SJCRH30 (cell line): Measurements from ENCODE around the gene MIB1. TPM values are rescaled to one million over a fixed set of nuclear protein-coding genes. Genes with fewer than 3 reads are reported as not detected.
A peak's percentile ranks its signal among the peaks of the same experiment; 100 is the strongest.
"Not testable (repeated sequence)": the region's sequence is repeated elsewhere in the genome, so short reads cannot be mapped to it uniquely, and the experiment has no call there.

Source experiments
- DNase-seq, 2 experiments: peaks; one replicate each; pipeline ENCODE4 v3.0.0-alpha.2; 2015 to 2020
- H3K27ac ChIP-seq: fragments of 250-450 bp; sonication (Bioruptor Pico); 2 replicates; pipeline ENCODE4 v1.5.1; 2020; ENCODE audit warnings: mild to moderate bottlenecking, moderate library complexity
- H3K27me3 ChIP-seq: fragments of 250-450 bp; sonication (Bioruptor Pico); 2 replicates; pipeline ENCODE4 v1.5.1; 2020; ENCODE audit warnings: mild to moderate bottlenecking, moderate library complexity
- H3K36me3 ChIP-seq: fragments of 250-450 bp; sonication (Bioruptor Pico); 2 replicates; pipeline ENCODE4 v1.5.1; 2020; ENCODE audit warnings: mild to moderate bottlenecking, moderate library complexity
- H3K4me1 ChIP-seq: fragments of 250-450 bp; sonication (Bioruptor Pico); 2 replicates; pipeline ENCODE4 v1.5.1; 2020; ENCODE audit warnings: mild to moderate bottlenecking, moderate library complexity
- H3K4me3 ChIP-seq: fragments of 250-450 bp; sonication (Bioruptor Pico); 2 replicates; pipeline ENCODE4 v1.5.1; 2020; ENCODE audit warnings: mild to moderate bottlenecking, moderate library complexity
- H3K9me3 ChIP-seq: fragments of 250-450 bp; sonication (Bioruptor Pico); replicated peaks from 2 replicates; pipeline ENCODE4 v1.5.1; 2020; ENCODE audit warnings: mild to moderate bottlenecking, moderate library complexity
- total RNA-seq: library from RNA; depleted of rRNA; stranded (reverse); fragments of >200 nt; shearing (Covaris generic); gene quantifications from 2 replicates; pipeline ENCODE4 v1.2.3, GENCODE V29; 2014

MIB1 gene
- total RNA-seq, 1 experiment from 2014 or later: 37.8 TPM

GRCh38 chr18:21761471-21762115, 21.0 kb downstream of the MIB1 start:
- Histone ChIP-seq H3K27me3 (no peaks in the 10 kb centered on the region), H3K4me1 (peaks cover 46% of the 10 kb centered on the region), H3K27ac (peak overlapping the region; percentile 45), H3K4me3 (no peak overlapping the region), H3K36me3 (peaks cover 8% of the 10 kb centered on the region), H3K9me3 (no peaks in the 10 kb centered on the region)
- DNase-seq: peak in 1 of 2 experiments; percentile 18

DNA sequence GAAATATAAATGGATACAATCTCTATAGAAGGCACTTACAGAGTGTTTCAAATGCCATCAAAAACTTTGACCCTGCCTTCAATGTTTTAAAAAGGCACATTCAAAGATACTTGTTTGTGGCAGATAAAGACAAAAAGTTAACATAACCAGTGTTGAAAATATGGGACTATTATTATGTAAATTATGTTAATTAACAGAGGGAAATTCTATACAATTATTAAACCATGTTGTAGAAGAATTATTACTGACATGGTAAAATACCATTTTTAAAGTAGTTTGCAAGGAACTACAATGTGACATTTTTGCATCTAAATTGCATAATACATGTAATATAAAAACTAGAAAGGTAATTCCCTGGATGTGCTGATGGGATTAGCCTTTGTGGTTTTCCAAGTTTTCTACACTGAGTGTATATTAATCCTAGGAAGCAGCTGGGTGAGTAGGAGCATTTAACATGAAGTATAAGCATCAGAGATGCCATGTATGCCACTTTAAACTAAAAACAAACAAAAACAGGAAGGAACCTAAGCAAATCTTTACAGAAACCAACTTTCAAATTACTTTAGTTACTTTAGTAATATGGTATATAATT, 21.7 kb downstream of the MIB1 start:
- peak in 1 of 2 experiments; percentile 63 for DNase-seq

GRCh38 chr18:21763846-21764646, 23.5 kb downstream of the MIB1 start:
- no peaks in the 10 kb centered on the region for H3K27me3 ChIP-seq
- H3K27ac ChIP-seq: no peak overlapping the region; the same call in 1 of the 2 replicates
- H3K4me3 ChIP-seq: no peak overlapping the region
- H3K36me3 ChIP-seq: peaks cover 20% of the 10 kb centered on the region
- DNase-seq: no peak
- H3K4me1 ChIP-seq: peaks cover 46% of the 10 kb centered on the region
- H3K9me3 ChIP-seq: no peaks in the 10 kb centered on the region

More for the DNA sequence above, 21.7 kb downstream of the MIB1 start:
- H3K4me3 ChIP-seq: no peak overlapping the region
- H3K36me3 ChIP-seq: peaks cover 8% of the 10 kb centered on the region
- peaks cover 46% of the 10 kb centered on the region for H3K4me1 ChIP-seq
- H3K9me3 ChIP-seq: no peaks in the 10 kb centered on the region
- peak overlapping the region; percentile 45 for H3K27ac ChIP-seq
- H3K27me3 ChIP-seq: no peaks in the 10 kb centered on the region

DNA sequence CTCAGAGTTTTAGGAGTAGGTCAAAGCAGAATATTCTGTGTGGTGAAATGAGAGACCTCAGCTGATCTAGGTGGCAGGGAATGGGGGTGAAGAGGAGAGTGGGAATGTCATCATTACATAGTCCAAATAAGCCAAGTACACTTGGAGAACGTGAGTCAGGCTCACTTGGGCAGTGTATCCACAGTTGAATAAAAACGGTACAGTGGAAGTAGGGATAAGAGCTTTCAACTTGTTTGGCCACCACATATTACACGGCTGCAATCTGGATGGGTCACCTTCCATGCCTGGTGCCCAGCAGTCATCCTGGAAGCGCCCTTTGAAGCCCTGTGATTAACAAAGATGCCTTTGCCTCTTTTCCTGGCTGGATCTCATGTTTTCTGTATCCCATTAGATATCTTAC, 28.6 kb downstream of the MIB1 start:
- DNase-seq: no peak
- Histone ChIP-seq H3K27me3 (no peaks in the 10 kb centered on the region), H3K27ac (no peak overlapping the region)

GRCh38 chr18:21774722-21775121, 34.1 kb downstream of the MIB1 start:
- Histone ChIP-seq H3K9me3 (no peaks in the 10 kb centered on the region), H3K4me1 (peaks cover 8% of the 10 kb centered on the region), H3K27me3 (no peaks in the 10 kb centered on the region), H3K36me3 (peaks cover 8% of the 10 kb centered on the region; the same call in 1 of the 2 replicates), H3K4me3 (no peak overlapping the region), H3K27ac (no peak overlapping the region)
- DNase-seq: no peak

More for the DNA sequence above, 28.6 kb downstream of the MIB1 start:
- peaks cover 8% of the 10 kb centered on the region for H3K4me1 ChIP-seq
- no peak overlapping the region for H3K4me3 ChIP-seq
- H3K36me3 ChIP-seq: peaks cover 27% of the 10 kb centered on the region
- no peaks in the 10 kb centered on the region for H3K9me3 ChIP-seq

DNA sequence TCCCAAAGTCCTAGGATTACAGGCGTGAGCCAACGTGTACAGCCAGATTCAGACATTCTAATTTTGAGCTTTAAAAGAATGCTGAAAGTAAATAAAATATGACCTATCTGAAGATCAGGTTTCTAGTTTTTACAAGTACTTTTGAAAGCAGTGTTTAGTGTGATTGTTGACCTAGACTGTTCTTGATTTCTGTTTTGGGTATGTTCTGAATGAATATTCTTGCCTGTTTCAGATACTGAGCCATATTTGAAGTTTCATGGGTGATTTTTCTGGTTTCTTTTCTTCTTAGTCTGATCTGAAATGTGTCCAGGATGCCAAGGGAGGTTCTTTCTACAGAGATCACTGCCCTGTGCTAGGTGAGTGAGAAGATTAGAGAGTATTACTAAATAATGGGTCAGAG, 37.2 kb downstream of the MIB1 start:
- Histone ChIP-seq H3K27ac (no peak overlapping the region), H3K27me3 (no peaks in the 10 kb centered on the region), H3K4me1 (no peaks in the 10 kb centered on the region), H3K4me3 (no peak overlapping the region), H3K9me3 (no peaks in the 10 kb centered on the region), H3K36me3 (peaks cover 7% of the 10 kb centered on the region; the same call in 1 of the 2 replicates)
- DNase-seq: no peak

GRCh38 chr18:21786526-21786925, 45.9 kb downstream of the MIB1 start:
- H3K4me3 ChIP-seq: no peak overlapping the region
- H3K4me1 ChIP-seq: no peaks in the 10 kb centered on the region
- no peak for DNase-seq
- no peak overlapping the region for H3K27ac ChIP-seq
- H3K36me3 ChIP-seq: peaks cover 16% of the 10 kb centered on the region
- H3K27me3 ChIP-seq: no peaks in the 10 kb centered on the region
- no peaks in the 10 kb centered on the region for H3K9me3 ChIP-seq

GRCh38 chr18:21796089-21796488, 55.5 kb downstream of the MIB1 start:
- not testable (repeated sequence) for H3K9me3 ChIP-seq, DNase-seq, H3K27me3 ChIP-seq, H3K27ac ChIP-seq, H3K36me3 ChIP-seq, H3K4me3 ChIP-seq, H3K4me1 ChIP-seq

GRCh38 chr18:21798126-21798525, 57.5 kb downstream of the MIB1 start:
- Histone ChIP-seq H3K4me3 (no peak overlapping the region), H3K36me3 (peaks cover 8% of the 10 kb centered on the region; the same call in 1 of the 2 replicates), H3K27me3 (no peaks in the 10 kb centered on the region), H3K27ac (no peak overlapping the region), H3K4me1 (no peaks in the 10 kb centered on the region), H3K9me3 (no peaks in the 10 kb centered on the region)
- no peak for DNase-seq

GRCh38 chr18:21799721-21800120, 59.1 kb downstream of the MIB1 start:
- no peaks in the 10 kb centered on the region for H3K27me3 ChIP-seq
- H3K4me1 ChIP-seq: no peaks in the 10 kb centered on the region
- H3K4me3 ChIP-seq: no peak overlapping the region
- peaks cover 11% of the 10 kb centered on the region; the same call in 1 of the 2 replicates for H3K36me3 ChIP-seq
- H3K9me3 ChIP-seq: no peaks in the 10 kb centered on the region
- no peak for DNase-seq
- no peak overlapping the region for H3K27ac ChIP-seq

DNA sequence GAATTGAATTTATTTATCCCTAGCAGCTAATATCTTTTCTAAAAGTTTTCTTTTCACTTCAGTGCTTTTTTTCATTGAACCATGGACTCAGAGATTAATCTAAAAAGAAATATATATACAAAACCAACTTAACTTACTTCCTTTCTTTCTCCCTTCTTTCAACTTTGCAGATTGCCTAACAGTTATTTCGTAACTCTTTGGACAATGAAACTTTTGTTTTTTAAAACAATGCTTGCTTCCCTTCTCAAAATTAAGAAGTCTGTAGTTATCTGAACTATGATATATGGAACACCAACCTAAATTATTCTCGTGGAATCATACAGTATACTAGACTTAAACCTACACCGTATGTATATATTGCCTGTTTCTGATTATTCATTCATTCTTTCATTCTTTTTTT, 62.9 kb downstream of the MIB1 start:
- H3K27me3 ChIP-seq: no peaks in the 10 kb centered on the region
- no peaks in the 10 kb centered on the region for H3K9me3 ChIP-seq
- DNase-seq: no peak
- no peak overlapping the region for H3K27ac ChIP-seq
- H3K4me1 ChIP-seq: no peaks in the 10 kb centered on the region
- no peak overlapping the region for H3K4me3 ChIP-seq
- H3K36me3 ChIP-seq: peaks cover 17% of the 10 kb centered on the region

- Histone ChIP-seq H3K27me3 (no peaks in the 10 kb centered on the region), H3K4me1 (no peaks in the 10 kb centered on the region), H3K4me3 (no peak overlapping the region), H3K27ac (no peak overlapping the region), H3K9me3 (no peaks in the 10 kb centered on the region), H3K36me3 (peaks cover 33% of the 10 kb centered on the region)
- DNase-seq: no peak
These were observed 65.3 kb downstream of the MIB1 start for GRCh38 chr18:21805771-21806366.

GRCh38 chr18:21808185-21808584, 67.6 kb downstream of the MIB1 start:
- Histone ChIP-seq H3K4me3 (no peak overlapping the region), H3K4me1 (no peaks in the 10 kb centered on the region), H3K36me3 (peaks cover 32% of the 10 kb centered on the region), H3K27ac (no peak overlapping the region), H3K27me3 (no peaks in the 10 kb centered on the region), H3K9me3 (no peaks in the 10 kb centered on the region)
- DNase-seq: no peak

DNA sequence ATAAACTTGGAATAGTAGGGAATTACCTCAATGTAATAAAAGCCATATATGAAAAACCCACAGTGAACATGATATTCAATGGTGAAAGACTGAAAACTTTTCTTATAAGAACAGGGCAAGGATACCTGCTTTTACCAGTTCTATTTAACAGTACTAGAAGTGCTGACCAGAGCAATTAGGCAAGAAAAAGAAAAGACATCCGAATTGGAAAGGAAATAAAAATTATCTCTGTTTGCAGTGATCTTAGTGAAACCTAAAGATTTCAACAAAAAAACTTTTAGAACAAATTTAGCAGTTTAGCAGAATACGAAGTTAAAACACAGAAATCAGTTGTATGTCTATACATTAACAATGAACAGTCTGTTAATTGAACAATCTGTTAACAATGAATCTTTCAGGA, 69.1 kb downstream of the MIB1 start:
- no peak overlapping the region for H3K4me3 ChIP-seq
- H3K36me3 ChIP-seq: peaks cover 29% of the 10 kb centered on the region
- H3K27me3 ChIP-seq: no peaks in the 10 kb centered on the region
- H3K4me1 ChIP-seq: no peaks in the 10 kb centered on the region
- H3K27ac ChIP-seq: no peak overlapping the region
- no peak for DNase-seq
- no peaks in the 10 kb centered on the region for H3K9me3 ChIP-seq

- peaks cover 11% of the 10 kb centered on the region for H3K36me3 ChIP-seq
- H3K27me3 ChIP-seq: no peaks in the 10 kb centered on the region
- DNase-seq: no peak
- H3K4me3 ChIP-seq: no peak overlapping the region
- H3K9me3 ChIP-seq: no peaks in the 10 kb centered on the region
- no peaks in the 10 kb centered on the region for H3K4me1 ChIP-seq
- no peak overlapping the region for H3K27ac ChIP-seq
These were observed 74.5 kb downstream of the MIB1 start for GRCh38 chr18:21815101-21815500.
